NCI-H446 treated with DMSO at 0.1 percent for 48 hours (cell line): ENCODE results near the gene HIF3A.
A peak's percentile ranks its signal among the peaks of the same experiment; 100 is the strongest.
"Not testable (repeated sequence)": the region's sequence is repeated elsewhere in the genome, so short reads cannot be mapped to it uniquely, and the experiment has no call there.

Source experiments
- DNase-seq: peaks from one replicate; lab custom pipeline; 2025; lab: John Stamatoyannopoulos, UW

HIF3A gene

GRCh38 chr19:46294494-46294893 is 2.3 kb upstream of the HIF3A start:
- DNase-seq, result no peak

GRCh38 chr19:46295401-46296201 is 1.2 kb upstream of the HIF3A start:
- peak; percentile 31 for DNase-seq

DNA sequence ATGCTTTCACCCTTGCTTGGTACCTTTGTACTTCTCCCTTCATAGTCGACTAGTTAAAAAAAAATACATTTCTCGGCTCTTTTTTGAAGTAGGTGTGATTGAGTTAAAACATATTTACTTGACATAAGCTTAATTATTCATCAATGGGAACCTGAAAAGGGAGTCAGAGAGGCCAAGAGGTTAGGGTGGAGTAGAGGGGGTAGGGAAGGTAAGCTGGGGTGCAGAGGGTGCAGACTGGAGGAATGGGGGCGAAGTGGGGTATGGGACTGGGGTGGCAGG is 701 bp upstream of the HIF3A start:
- no peak for DNase-seq

GRCh38 chr19:46297700-46298478 is 1.0 kb downstream of the HIF3A start:
- no peak for DNase-seq

DNA sequence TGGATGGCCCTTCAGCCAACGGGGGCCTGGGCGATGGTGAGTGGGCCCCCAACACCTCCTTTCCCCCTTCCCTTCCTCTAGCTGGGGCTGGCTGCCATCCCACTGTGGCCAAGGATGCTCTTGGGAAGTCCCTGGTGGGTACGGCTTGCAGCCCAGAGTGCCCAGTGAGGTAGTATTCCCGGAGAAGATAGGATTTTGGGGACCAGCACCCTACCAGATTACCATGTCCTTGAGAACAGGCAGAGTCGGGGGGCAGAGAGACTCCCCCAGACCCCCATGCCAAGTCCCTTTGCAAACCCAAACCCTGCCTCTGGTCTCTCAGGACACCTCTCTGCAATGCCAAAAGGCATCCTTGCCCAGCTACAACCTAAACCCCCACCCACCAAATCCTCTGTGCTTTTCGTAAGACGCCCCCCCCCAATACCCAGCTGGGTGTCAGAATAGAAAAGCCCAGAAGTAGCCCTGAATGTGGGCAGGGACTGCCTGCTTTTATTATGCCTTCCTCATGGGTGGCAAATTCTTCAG is 1.7 kb downstream of the HIF3A start:
- no peak for DNase-seq

DNA sequence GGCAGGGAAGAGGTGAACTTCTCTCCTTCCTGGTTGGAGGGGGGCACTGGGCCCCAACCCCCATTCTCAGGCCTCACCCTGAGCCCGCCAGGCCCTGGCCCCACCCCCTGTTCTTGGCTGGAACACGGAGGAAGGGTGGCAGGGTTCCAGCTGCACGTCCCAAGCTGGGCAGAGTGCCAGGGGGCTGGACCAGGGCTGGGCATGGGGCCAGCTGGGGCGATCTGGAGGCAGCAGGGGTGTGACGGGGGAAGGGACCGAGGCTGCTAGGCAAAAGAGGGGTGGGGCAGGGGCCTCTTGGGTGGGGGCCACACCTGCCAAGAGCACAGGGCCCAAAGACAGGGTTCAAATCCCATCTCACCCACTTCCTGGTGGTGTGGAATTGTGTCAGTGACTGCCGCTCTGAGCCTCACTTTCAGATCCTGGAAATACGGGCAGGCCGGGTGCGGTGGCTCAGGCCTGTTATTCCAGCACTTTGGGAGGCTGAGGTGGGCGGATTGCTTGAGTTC is 2.2 kb downstream of the HIF3A start:
- DNase-seq, result peak; percentile 76

GRCh38 chr19:46299695-46300094 is 2.9 kb downstream of the HIF3A start:
- DNase-seq, result no peak

DNA sequence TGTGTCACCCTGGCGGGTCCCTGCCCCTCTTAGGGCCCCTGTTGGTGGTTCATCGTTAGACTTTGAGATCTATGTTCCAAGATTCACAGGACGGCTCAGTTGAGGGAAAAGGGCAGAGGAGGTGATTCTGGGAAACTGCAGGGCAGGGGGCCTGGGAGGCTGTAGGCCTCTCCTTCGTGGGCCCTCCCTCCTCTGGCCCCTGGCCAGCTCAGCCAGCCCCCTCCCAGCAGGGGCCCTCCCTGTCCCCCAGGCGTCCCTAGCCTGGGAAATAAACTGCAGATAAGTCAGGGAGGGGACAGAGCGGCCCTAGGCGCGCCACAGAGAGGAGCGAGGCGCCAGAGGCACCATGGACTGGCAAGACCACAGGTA is 6.5 kb downstream of the HIF3A start:
- no peak for DNase-seq

- no peak for DNase-seq
Observed at GRCh38 chr19:46303691-46304397, 7.0 kb downstream of the HIF3A start.

- DNase-seq, result no peak
Observed at GRCh38 chr19:46306501-46306900, 9.7 kb downstream of the HIF3A start.

DNA sequence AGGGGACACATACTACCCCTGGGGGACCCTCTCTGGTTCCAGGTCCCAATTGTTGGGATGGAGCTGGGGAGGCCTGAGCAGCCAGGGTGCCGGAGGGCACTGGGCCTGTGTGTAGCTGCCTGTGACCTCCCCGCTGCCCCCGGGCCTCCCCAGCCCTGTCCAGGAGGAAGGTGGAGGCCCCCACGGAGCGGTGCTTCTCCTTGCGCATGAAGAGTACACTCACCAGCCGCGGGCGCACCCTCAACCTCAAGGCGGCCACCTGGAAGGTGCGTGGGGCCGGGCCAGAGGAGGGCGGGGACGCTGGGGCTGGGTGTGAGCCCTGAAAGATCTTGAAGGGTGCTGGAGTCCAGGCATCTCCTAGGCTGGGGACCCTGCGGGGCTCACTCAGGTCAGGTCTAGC is 11.7 kb downstream of the HIF3A start:
- DNase-seq, result no peak

DNA sequence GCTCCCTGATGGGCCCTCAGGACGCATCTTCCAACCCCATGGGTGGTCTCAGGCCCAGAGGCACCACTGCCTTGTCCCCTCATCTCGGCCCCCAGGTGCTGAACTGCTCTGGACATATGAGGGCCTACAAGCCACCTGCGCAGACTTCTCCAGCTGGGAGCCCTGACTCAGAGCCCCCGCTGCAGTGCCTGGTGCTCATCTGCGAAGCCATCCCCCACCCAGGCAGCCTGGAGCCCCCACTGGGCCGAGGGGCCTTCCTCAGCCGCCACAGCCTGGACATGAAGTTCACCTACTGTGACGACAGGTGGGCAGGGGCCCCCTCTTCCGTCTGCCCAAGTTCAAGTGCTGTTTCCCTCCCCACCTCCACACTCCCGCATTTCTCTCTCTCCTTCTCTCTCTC is 12.2 kb downstream of the HIF3A start:
- no peak for DNase-seq

- no peak for DNase-seq
Observed at GRCh38 chr19:46311444-46311843, 14.6 kb downstream of the HIF3A start.

DNA sequence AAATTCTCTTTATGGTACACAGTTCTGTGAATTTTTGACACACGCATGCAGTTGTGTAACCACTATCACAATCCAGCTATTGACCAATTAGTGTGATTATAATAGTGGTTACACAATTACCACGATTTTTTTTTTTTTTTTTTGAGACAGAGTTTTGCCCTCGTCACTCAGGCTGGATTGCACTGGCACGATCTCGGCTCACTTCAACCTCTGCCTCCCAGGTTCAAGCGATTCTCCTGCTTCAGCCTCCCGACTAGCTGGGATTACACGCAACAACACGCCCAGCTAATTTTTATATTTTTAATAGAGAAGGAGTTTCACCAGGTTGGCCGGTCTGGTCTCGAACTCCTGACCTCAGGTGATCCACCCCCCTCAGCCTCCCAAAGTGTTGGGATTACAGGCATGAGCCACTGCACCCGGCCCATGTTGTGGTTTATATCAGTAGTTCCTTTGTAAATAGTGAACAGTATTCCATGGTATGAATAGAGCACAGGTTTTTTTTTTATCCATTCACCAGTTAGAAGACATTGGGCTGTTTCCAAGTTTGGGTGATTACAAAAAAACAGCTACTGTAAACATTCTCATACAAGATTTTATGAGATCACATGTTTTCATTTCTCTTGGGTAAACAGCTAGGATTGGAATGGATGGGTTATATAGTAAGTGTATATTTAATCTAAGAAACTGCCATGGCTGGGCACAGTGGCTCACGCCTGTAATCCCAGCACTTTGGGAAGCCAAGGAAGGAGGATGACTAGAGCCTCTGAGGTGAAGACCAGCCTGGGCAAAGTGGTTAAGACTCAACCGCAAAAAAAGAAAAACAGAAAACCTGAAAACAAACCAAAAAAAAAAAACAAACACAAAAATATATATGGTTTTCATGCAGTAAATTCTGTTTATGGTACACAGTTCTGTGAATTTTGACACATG is 17.0 kb downstream of the HIF3A start:
- DNase-seq, result not testable (repeated sequence)

- DNase-seq, result no peak
Observed at GRCh38 chr19:46317339-46317738, 20.5 kb downstream of the HIF3A start.

DNA sequence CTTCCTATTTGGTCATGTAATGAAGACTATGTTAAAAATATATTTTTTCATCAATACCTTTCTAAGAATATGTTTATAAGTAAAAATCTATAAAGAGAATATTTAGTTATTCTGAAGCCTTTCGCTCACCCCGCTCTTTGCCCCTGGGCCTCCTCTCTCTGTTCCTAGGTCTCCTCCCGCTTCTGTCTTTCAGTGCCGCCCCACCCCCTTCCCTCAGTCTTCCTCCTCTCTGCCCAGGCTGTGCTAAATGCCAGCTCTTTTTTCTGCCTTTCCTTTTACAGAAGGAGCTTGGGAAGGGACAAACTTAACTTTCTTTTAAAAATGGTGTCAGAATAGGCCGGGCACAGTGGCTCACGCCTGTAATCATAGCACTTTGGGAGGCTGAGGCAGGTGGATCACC is 22.8 kb downstream of the HIF3A start:
- DNase-seq, result no peak

GRCh38 chr19:46320559-46320958 is 23.7 kb downstream of the HIF3A start:
- no peak for DNase-seq

- DNase-seq, result no peak
Observed at GRCh38 chr19:46321653-46322052, 24.8 kb downstream of the HIF3A start.

DNA sequence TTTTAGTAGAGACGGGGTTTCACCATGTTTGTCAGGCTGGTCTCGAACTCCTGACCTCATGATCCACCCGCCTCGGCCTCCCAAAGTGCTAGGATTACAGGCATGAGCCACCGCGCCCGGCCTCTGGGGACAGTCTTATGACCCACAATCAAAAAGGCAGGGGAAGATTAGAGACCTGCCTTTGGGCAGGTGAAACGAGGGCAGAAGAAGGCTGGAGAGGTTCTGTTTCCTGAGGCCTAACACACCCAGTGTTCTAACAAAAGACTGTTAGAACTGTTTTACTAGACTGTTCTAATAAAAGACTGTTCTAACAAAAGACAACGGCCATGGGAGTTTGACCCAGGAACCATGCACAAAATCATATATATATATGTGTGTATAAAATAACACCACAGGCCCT is 26.4 kb downstream of the HIF3A start:
- DNase-seq, result not testable (repeated sequence)

DNA sequence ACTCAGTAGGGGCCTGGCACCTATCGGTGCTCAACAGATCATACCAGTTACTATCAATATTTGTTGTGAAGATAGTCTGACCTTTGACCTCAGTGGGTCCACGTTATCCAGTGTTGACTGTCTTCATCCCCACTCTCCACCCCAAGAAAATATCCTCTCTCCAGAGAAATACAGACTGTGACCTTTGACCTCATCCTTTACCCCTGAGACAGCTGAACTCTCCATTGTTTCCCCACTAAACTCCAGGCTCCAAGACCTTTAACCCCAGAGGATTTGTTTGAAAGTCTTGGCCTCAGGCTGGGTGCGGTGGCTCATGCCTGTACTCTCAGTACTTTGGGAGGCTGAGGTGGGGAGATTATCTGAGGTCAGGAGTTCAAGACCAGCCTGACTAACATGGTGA is 27.4 kb downstream of the HIF3A start:
- DNase-seq, result no peak

DNA sequence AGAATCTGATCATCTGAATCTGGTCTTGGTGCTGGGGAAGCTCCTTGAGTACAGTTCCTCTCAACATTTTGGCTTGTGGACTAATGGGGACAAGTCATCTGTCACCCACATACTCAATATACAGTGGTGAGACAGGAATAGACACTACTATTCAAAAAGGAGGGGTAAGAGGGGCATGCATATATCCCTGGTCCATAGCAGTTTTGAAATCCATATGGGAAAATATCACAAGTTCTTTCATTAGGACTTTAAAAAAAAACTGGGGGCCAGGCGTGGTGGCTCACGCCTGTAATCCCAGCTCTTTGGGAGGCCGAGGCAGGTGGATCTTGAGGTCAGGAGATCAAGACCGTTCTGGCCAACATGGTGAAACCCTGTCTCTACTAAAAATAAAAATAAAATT is 29.8 kb downstream of the HIF3A start:
- DNase-seq, result no peak

GRCh38 chr19:46328079-46328478 is 31.2 kb downstream of the HIF3A start:
- DNase-seq, result no peak
